ENCODE measurements around the gene GAK.
"Not testable (repeated sequence)": the region's sequence is repeated elsewhere in the genome, so short reads cannot be mapped to it uniquely, and the experiment has no call there.

GRCh38 chr4:919004-919680 lies 13.0 kb downstream of the GAK start:
- TF ChIP-seq, protein P1, sequence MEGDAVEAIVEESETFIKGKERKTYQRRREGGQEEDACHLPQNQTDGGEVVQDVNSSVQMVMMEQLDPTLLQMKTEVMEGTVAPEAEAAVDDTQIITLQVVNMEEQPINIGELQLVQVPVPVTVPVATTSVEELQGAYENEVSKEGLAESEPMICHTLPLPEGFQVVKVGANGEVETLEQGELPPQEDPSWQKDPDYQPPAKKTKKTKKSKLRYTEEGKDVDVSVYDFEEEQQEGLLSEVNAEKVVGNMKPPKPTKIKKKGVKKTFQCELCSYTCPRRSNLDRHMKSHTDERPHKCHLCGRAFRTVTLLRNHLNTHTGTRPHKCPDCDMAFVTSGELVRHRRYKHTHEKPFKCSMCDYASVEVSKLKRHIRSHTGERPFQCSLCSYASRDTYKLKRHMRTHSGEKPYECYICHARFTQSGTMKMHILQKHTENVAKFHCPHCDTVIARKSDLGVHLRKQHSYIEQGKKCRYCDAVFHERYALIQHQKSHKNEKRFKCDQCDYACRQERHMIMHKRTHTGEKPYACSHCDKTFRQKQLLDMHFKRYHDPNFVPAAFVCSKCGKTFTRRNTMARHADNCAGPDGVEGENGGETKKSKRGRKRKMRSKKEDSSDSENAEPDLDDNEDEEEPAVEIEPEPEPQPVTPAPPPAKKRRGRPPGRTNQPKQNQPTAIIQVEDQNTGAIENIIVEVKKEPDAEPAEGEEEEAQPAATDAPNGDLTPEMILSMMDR (IDR thresholded peaks at IDR 0.05; ENCODE audit: insufficient read depth, low read depth, low read length) = not testable (repeated sequence)
- TF ChIP-seq EZH2 (IDR thresholded peaks at IDR 0.05; ENCODE audit: insufficient read depth, low read length) = not testable (repeated sequence)

All from astrocyte (in vitro differentiated cells and primary cell).